Measurements from ENCODE around the gene NCOR1.

NCOR1 gene

DNA sequence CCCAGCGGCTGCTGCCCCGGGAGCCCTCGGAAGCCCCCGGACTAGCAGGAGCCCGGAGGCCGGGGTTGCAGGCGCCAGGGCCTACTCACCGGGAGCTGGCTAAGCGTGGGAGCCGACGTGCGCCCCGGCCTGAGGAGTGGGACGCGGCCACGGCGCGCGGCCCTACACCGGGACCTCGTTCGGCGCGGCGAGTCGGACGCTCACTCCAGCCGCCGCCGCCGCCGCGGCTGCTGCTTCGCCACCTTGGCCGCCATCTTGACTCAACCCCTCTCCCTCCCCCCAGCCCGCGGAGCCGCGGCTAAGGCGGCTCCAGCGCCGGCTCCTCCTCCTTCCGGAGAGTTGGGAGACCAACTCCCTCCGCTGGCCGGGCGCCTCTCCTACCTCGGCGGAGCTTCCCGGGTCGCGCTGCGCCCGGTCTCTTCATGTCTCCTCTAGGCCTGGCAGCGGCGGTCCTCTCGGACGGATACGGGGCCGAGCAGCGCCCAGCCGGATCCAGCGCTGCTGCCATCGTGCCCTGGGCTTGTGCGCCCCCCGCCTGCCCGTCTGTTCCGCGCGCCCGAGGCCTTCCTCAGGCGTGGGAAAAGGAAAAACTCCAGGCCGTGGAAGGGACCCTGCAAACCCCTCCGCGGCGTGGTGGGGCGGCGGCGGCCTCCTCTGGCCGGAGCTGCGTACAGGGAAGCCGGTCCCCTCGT lies at the start of gene NCOR1:
Gene NCOR1, minus strand, starts transcription at position 262 of the 692 bp plus-strand sequence. CDS start 20,965 bp downstream, outside the sequence.
- Histone ChIP-seq H3K9me2 (replicated peaks; ENCODE audit: insufficient read depth, low read length) (no peaks in the 10 kb centered on the region), H3F3A (ENCODE audit: insufficient read depth, low read length) (peaks cover 19% of the 10 kb centered on the region), H3K9me3 (replicated peaks; ENCODE audit: insufficient read depth, low read length) (no peaks in the 10 kb centered on the region), H3K79me2 (ENCODE audit: low read length) (peaks cover 85% of the 10 kb centered on the region), H3K27me3 (replicated peaks; ENCODE audit: insufficient read depth, low read length) (no peaks in the 10 kb centered on the region), H2AFZ (ENCODE audit: low read length) (peak within 1 kb of the TSS; percentile 95), H3K9ac (ENCODE audit: low read length) (peak within 1 kb of the TSS; percentile 93), H3K4me3 (ENCODE audit: low read length) (peak within 1 kb of the TSS; percentile 83), H3K4me1 (ENCODE audit: low read length) (peaks cover 3% of the 10 kb centered on the region), H4K20me1 (ENCODE audit: insufficient read depth, low read length) (0 out of 2 replicates have a peak, but pooled peaks cover 3% of the 10 kb centered on the region), H3K27ac (ENCODE audit: low read length) (peak within 1 kb of the TSS; percentile 92), H3K36me3 (replicated peaks; ENCODE audit: insufficient read depth, low read length) (no peaks in the 10 kb centered on the region), H3K4me2 (ENCODE audit: low read depth, low read length) (peak within 1 kb of the TSS; percentile 68)
- no peak for TF ChIP-seq EZH2 (optimal IDR thresholded peaks at IDR 0.05; ENCODE audit: low read depth, low read length)
- TF ChIP-seq, protein P1, sequence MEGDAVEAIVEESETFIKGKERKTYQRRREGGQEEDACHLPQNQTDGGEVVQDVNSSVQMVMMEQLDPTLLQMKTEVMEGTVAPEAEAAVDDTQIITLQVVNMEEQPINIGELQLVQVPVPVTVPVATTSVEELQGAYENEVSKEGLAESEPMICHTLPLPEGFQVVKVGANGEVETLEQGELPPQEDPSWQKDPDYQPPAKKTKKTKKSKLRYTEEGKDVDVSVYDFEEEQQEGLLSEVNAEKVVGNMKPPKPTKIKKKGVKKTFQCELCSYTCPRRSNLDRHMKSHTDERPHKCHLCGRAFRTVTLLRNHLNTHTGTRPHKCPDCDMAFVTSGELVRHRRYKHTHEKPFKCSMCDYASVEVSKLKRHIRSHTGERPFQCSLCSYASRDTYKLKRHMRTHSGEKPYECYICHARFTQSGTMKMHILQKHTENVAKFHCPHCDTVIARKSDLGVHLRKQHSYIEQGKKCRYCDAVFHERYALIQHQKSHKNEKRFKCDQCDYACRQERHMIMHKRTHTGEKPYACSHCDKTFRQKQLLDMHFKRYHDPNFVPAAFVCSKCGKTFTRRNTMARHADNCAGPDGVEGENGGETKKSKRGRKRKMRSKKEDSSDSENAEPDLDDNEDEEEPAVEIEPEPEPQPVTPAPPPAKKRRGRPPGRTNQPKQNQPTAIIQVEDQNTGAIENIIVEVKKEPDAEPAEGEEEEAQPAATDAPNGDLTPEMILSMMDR (IDR thresholded peaks at IDR 0.05; ENCODE audit: low read length) = peak; percentile 21
- TF ChIP-seq EZH2phosphoT487 (IDR thresholded peaks at IDR 0.05; ENCODE audit: low read length) = no peak
- peak; percentile 94 for DNase-seq

DNA sequence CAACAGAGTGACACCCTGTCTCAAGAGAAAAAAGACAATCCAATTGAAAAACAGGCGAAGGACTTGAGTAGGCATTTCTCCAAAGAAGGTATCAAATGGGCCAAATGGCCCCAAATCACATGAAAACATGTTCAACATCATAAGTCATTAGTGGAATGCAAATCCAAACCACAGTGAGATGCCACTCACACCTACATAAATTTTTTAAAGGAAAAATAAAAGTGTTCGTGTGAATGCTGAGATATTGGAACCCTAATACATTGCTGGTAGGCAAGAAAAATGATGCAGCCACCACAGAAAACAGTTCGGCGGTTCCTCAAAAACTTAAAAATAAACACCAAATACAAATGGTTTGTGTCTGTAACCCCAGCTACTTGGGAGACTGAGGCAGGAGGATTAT lies 46.9 kb upstream of the NCOR1 start:
- Histone ChIP-seq H3K9me3 (replicated peaks; ENCODE audit: insufficient read depth, low read length) (no peaks in the 10 kb centered on the region), H3K4me1 (ENCODE audit: low read length) (no peaks in the 10 kb centered on the region), H3K9me2 (replicated peaks; ENCODE audit: insufficient read depth, low read length) (no peaks in the 10 kb centered on the region), H3K4me2 (ENCODE audit: low read depth, low read length) (no peak overlapping the region), H3F3A (ENCODE audit: insufficient read depth, low read length) (no peaks in the 10 kb centered on the region), H4K20me1 (ENCODE audit: insufficient read depth, low read length) (no peaks in the 10 kb centered on the region), H3K27ac (ENCODE audit: low read length) (no peak overlapping the region), H3K4me3 (ENCODE audit: low read length) (no peak overlapping the region), H2AFZ (ENCODE audit: low read length) (no peak overlapping the region), H3K79me2 (ENCODE audit: low read length) (no peaks in the 10 kb centered on the region), H3K9ac (ENCODE audit: low read length) (no peak overlapping the region), H3K36me3 (replicated peaks; ENCODE audit: insufficient read depth, low read length) (no peaks in the 10 kb centered on the region), H3K27me3 (replicated peaks; ENCODE audit: insufficient read depth, low read length) (no peaks in the 10 kb centered on the region)
- DNase-seq = no peak
- TF ChIP-seq, protein P1 (IDR thresholded peaks at IDR 0.05; ENCODE audit: low read length) = no peak
- TF ChIP-seq EZH2phosphoT487 (IDR thresholded peaks at IDR 0.05; ENCODE audit: low read length) = no peak
- TF ChIP-seq EZH2 (optimal IDR thresholded peaks at IDR 0.05; ENCODE audit: low read depth, low read length) = no peak

DNA sequence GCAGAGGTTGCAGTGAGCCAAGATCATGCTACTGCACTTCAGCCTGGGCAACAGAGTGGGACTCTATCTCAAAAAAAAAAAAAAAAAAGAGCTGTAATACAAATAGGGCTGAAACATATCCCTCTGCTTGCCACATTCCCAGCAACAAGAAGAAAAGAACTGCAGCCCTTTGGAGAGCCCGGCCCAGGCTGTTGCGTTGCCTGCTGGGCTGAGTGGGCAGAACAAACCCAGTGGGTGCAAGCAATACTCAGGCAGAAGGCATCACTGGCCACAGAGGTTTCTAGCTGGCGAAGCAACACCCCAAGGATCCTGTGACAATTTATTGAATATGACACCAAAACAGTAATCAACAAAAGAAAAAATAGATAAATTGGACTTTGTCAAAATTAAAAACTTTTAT lies 45.7 kb upstream of the NCOR1 start:
- H3K9ac ChIP-seq (ENCODE audit: low read length) = no peak overlapping the region
- no peaks in the 10 kb centered on the region for H3K9me3 ChIP-seq (replicated peaks; ENCODE audit: insufficient read depth, low read length)
- H3K79me2 ChIP-seq (ENCODE audit: low read length) = no peaks in the 10 kb centered on the region
- no peaks in the 10 kb centered on the region for H3K4me1 ChIP-seq (ENCODE audit: low read length)
- no peaks in the 10 kb centered on the region for H3F3A ChIP-seq (ENCODE audit: insufficient read depth, low read length)
- H2AFZ ChIP-seq (ENCODE audit: low read length) = no peak overlapping the region
- no peak overlapping the region for H3K27ac ChIP-seq (ENCODE audit: low read length)
- H3K4me3 ChIP-seq (ENCODE audit: low read length) = no peak overlapping the region
- no peaks in the 10 kb centered on the region for H4K20me1 ChIP-seq (ENCODE audit: insufficient read depth, low read length)
- no peak overlapping the region for H3K4me2 ChIP-seq (ENCODE audit: low read depth, low read length)
- H3K9me2 ChIP-seq (replicated peaks; ENCODE audit: insufficient read depth, low read length) = no peaks in the 10 kb centered on the region
- TF ChIP-seq EZH2 (optimal IDR thresholded peaks at IDR 0.05; ENCODE audit: low read depth, low read length) = no peak
- TF ChIP-seq, protein P1 (IDR thresholded peaks at IDR 0.05; ENCODE audit: low read length) = no peak
- no peak for TF ChIP-seq EZH2phosphoT487 (IDR thresholded peaks at IDR 0.05; ENCODE audit: low read length)
- H3K27me3 ChIP-seq (replicated peaks; ENCODE audit: insufficient read depth, low read length) = no peaks in the 10 kb centered on the region
- no peaks in the 10 kb centered on the region for H3K36me3 ChIP-seq (replicated peaks; ENCODE audit: insufficient read depth, low read length)
- no peak for DNase-seq
